Natural killer cell treated with Interleukin-12 subunit alpha and Interleukin-12 subunit beta and Interleukin-15 and Interleukin-18, amount 100 ng/mL, for 72 hours (primary cell): ENCODE data around the gene ARMCX6. TPM values are rescaled to one million over a fixed set of nuclear protein-coding genes. Genes with fewer than 3 reads are reported as not detected.
"Not testable (repeated sequence)": the region's sequence is repeated elsewhere in the genome, so short reads cannot be mapped to it uniquely, and the experiment has no call there.

ENCODE experiments used
- ATAC-seq, 2 donors: fragments of 150-1000 bp; cut with Tn5 transposase in 1 of 2; sonication (Bioruptor Pico), chemical (Tn5 transposase) in 1 of 2; 2 replicates each; pipeline ENCODE4 v1.10.0; 2021
- DNase-seq: peaks from one replicate; pipeline ENCODE4 v3.0.0; 2022; ENCODE audit warnings: low spot score
- H3K27ac Mint-ChIP-seq, 2 donors: 1 replicate in 1 of 2; 2 replicates in 1 of 2; pipeline ENCODE4 v1.8.0; 2022; ENCODE audit warnings: mixed read lengths in 2 of 2, mild to moderate bottlenecking in 1 of 2, moderate library complexity in 1 of 2
- H3K27me3 Mint-ChIP-seq, 2 donors: 1 replicate in 1 of 2; 2 replicates in 1 of 2; pipeline ENCODE4 v1.8.0; 2022; ENCODE audit warnings: mixed read lengths in 2 of 2
- H3K36me3 Mint-ChIP-seq: one replicate; pipeline ENCODE4 v1.8.0; 2022; ENCODE audit warnings: mixed read lengths
- H3K4me1 Mint-ChIP-seq, 2 donors: 1 replicate in 1 of 2; 2 replicates in 1 of 2; pipeline ENCODE4 v1.8.0; 2022; ENCODE audit warnings: low read depth in 2 of 2, mixed read lengths in 2 of 2, mild to moderate bottlenecking in 1 of 2
- H3K4me3 Mint-ChIP-seq: one replicate; pipeline ENCODE4 v1.8.0; 2022; ENCODE audit warnings: mixed read lengths
- H3K9me3 Mint-ChIP-seq: 2 replicates; pipeline ENCODE4 v1.8.0; 2022; ENCODE audit warnings: mixed read lengths
- total RNA-seq, 2 donors: library from RNA; stranded (reverse); gene quantifications; one replicate each; pipeline ENCODE4 v1.2.3, GENCODE V29; 2022

The ARMCX6 gene
- total RNA-seq, result 10 to 100 TPM; 41.5 to 45.6 TPM

- H3K27me3 Mint-ChIP-seq, result peaks cover 0 to 4% of the 10 kb centered on the region in 2 donors
- peaks cover 6 to 12% of the 10 kb centered on the region in 2 donors for H3K4me1 Mint-ChIP-seq
- peak; percentile 79 for DNase-seq
- H3K27ac Mint-ChIP-seq, result peak within 1 kb of the TSS; percentile 71 to 74
- peak within 1 kb of the TSS; percentile 84 for H3K4me3 Mint-ChIP-seq
- no peaks in the 10 kb centered on the region for H3K36me3 Mint-ChIP-seq
- H3K9me3 Mint-ChIP-seq, result no peaks in the 10 kb centered on the region
- peak; percentile 86 to 88 for ATAC-seq
Measured at GRCh38 chrX:101617211-101618191, at the start of gene ARMCX6. Gene ARMCX6 (minus strand): TSS chrX:101618000. CDS start chrX:101616620, 1,380 bp downstream.

GRCh38 chrX:101659601-101660063 lies 41.8 kb upstream of the ARMCX6 start, which contains the start of gene ARMCX2:
Gene ARMCX2 (minus strand): TSS chrX:101659850. CDS start chrX:101657588, 2,262 bp downstream.
- H3K4me3 Mint-ChIP-seq, result peak within 1 kb of the TSS; percentile 74
- no peak for ATAC-seq

GRCh38 chrX:101658661-101659491 lies 41.1 kb upstream of the ARMCX6 start:
- no peak overlapping the region for H3K27ac Mint-ChIP-seq
- peak overlapping the region; percentile 74 for H3K4me3 Mint-ChIP-seq

More at GRCh38 chrX:101659601-101660063, 41.8 kb upstream of the ARMCX6 start, which contains the start of gene ARMCX2:
- no peaks in the 10 kb centered on the region for H3K36me3 Mint-ChIP-seq
- H3K27ac Mint-ChIP-seq, result peak within 1 kb of the TSS in 1 of 2 donors; percentile 61
- H3K4me1 Mint-ChIP-seq, result peaks cover 0 to 10% of the 10 kb centered on the region in 2 donors
- DNase-seq, result no peak
- H3K27me3 Mint-ChIP-seq, result peaks cover 13 to 30% of the 10 kb centered on the region in 2 donors
- H3K9me3 Mint-ChIP-seq, result no peaks in the 10 kb centered on the region

GRCh38 chrX:101657495-101657894 lies 39.7 kb upstream of the ARMCX6 start:
- no peaks in the 10 kb centered on the region for H3K9me3 Mint-ChIP-seq
- DNase-seq, result no peak
- H3K27me3 Mint-ChIP-seq, result peaks cover 7 to 18% of the 10 kb centered on the region in 2 donors
- H3K4me1 Mint-ChIP-seq, result peaks cover 0 to 10% of the 10 kb centered on the region in 2 donors
- H3K27ac Mint-ChIP-seq, result no peak overlapping the region
- no peaks in the 10 kb centered on the region for H3K36me3 Mint-ChIP-seq
- H3K4me3 Mint-ChIP-seq, result no peak overlapping the region
- ATAC-seq, result no peak

More at GRCh38 chrX:101658661-101659491, 41.1 kb upstream of the ARMCX6 start:
- DNase-seq (no peak), ATAC-seq (peak; percentile 54 to 67)
- Mint-ChIP-seq H3K4me1 (peaks cover 0 to 10% of the 10 kb centered on the region in 2 donors), H3K9me3 (no peaks in the 10 kb centered on the region), H3K36me3 (no peaks in the 10 kb centered on the region), H3K27me3 (peaks cover 13 to 26% of the 10 kb centered on the region in 2 donors)

- Mint-ChIP-seq H3K27me3 (peaks cover 0 to 14% of the 10 kb centered on the region in 2 donors), H3K27ac (no peak overlapping the region), H3K4me1 (peaks cover 0 to 10% of the 10 kb centered on the region in 2 donors), H3K9me3 (no peaks in the 10 kb centered on the region), H3K36me3 (no peaks in the 10 kb centered on the region), H3K4me3 (no peak overlapping the region)
- ATAC-seq (peak in 1 of 2 donors; percentile 26), DNase-seq (no peak)
Measured at GRCh38 chrX:101656817-101657216, 39.0 kb upstream of the ARMCX6 start.

GRCh38 chrX:101655534-101655933 lies 37.7 kb upstream of the ARMCX6 start:
- DNase-seq (no peak), ATAC-seq (no peak)
- no peak overlapping the region for H3K27ac Mint-ChIP-seq
- no peaks in the 10 kb centered on the region for H3K36me3 Mint-ChIP-seq
- peaks cover 0 to 8% of the 10 kb centered on the region in 2 donors for H3K27me3 Mint-ChIP-seq
- H3K4me3 Mint-ChIP-seq, result no peak overlapping the region
- no peaks in the 10 kb centered on the region for H3K9me3 Mint-ChIP-seq
- H3K4me1 Mint-ChIP-seq, result peaks cover 0 to 10% of the 10 kb centered on the region in 2 donors

GRCh38 chrX:101647716-101648115 lies 29.9 kb upstream of the ARMCX6 start:
- not testable (repeated sequence) for DNase-seq, H3K27me3 Mint-ChIP-seq, H3K36me3 Mint-ChIP-seq, H3K27ac Mint-ChIP-seq, ATAC-seq, H3K9me3 Mint-ChIP-seq, H3K4me1 Mint-ChIP-seq, H3K4me3 Mint-ChIP-seq

GRCh38 chrX:101642093-101642492 lies 24.3 kb upstream of the ARMCX6 start:
- Mint-ChIP-seq H3K27me3 (peaks cover 0 to 9% of the 10 kb centered on the region in 2 donors), H3K9me3 (no peaks in the 10 kb centered on the region), H3K36me3 (no peaks in the 10 kb centered on the region), H3K4me3 (no peak overlapping the region), H3K27ac (no peak overlapping the region), H3K4me1 (no peaks in the 10 kb centered on the region)
- ATAC-seq, result no peak
- DNase-seq, result no peak

- H3K36me3 Mint-ChIP-seq, result no peaks in the 10 kb centered on the region
Measured at GRCh38 chrX:101639583-101639982, 21.8 kb upstream of the ARMCX6 start.

GRCh38 chrX:101619364-101619763 lies 1.6 kb upstream of the ARMCX6 start:
- ATAC-seq, result no peak
- no peak for DNase-seq
- no peak overlapping the region for H3K4me3 Mint-ChIP-seq
- H3K36me3 Mint-ChIP-seq, result peaks cover 6% of the 10 kb centered on the region
- H3K27ac Mint-ChIP-seq, result peak overlapping the region in 1 of 2 donors; percentile 12
- H3K27me3 Mint-ChIP-seq, result peaks cover 0 to 4% of the 10 kb centered on the region in 2 donors
- H3K9me3 Mint-ChIP-seq, result no peaks in the 10 kb centered on the region
- H3K4me1 Mint-ChIP-seq, result peaks cover 16 to 21% of the 10 kb centered on the region in 2 donors

More at GRCh38 chrX:101639583-101639982, 21.8 kb upstream of the ARMCX6 start:
- Mint-ChIP-seq H3K27me3 (peaks cover 0 to 6% of the 10 kb centered on the region in 2 donors), H3K27ac (no peak overlapping the region), H3K4me3 (no peak overlapping the region), H3K4me1 (no peaks in the 10 kb centered on the region), H3K9me3 (no peaks in the 10 kb centered on the region)
- ATAC-seq (no peak), DNase-seq (no peak)

GRCh38 chrX:101605728-101606127 lies 12.1 kb downstream of the ARMCX6 start:
- Mint-ChIP-seq H3K9me3 (no peaks in the 10 kb centered on the region), H3K27ac (no peak overlapping the region), H3K27me3 (peaks cover 13 to 20% of the 10 kb centered on the region in 2 donors), H3K4me1 (no peaks in the 10 kb centered on the region), H3K4me3 (no peak overlapping the region), H3K36me3 (no peaks in the 10 kb centered on the region)
- no peak for ATAC-seq
- no peak for DNase-seq

GRCh38 chrX:101605146-101605545 lies 12.7 kb downstream of the ARMCX6 start:
- ATAC-seq (no peak), DNase-seq (no peak)
- no peaks in the 10 kb centered on the region for H3K9me3 Mint-ChIP-seq
- no peak overlapping the region for H3K4me3 Mint-ChIP-seq
- H3K4me1 Mint-ChIP-seq, result no peaks in the 10 kb centered on the region
- peaks cover 13 to 20% of the 10 kb centered on the region in 2 donors for H3K27me3 Mint-ChIP-seq
- no peaks in the 10 kb centered on the region for H3K36me3 Mint-ChIP-seq
- no peak overlapping the region for H3K27ac Mint-ChIP-seq

- no peaks in the 10 kb centered on the region for H3K9me3 Mint-ChIP-seq
Measured at GRCh38 chrX:101602077-101602476, 15.7 kb downstream of the ARMCX6 start.

More at GRCh38 chrX:101602077-101602476, 15.7 kb downstream of the ARMCX6 start:
- no peak overlapping the region for H3K27ac Mint-ChIP-seq
- H3K4me3 Mint-ChIP-seq, result no peak overlapping the region
- peaks cover 8 to 11% of the 10 kb centered on the region in 2 donors for H3K27me3 Mint-ChIP-seq
- no peaks in the 10 kb centered on the region for H3K4me1 Mint-ChIP-seq
- DNase-seq, result no peak
- no peaks in the 10 kb centered on the region for H3K36me3 Mint-ChIP-seq
- no peak for ATAC-seq
